ENCODE results near the gene PLB1.

DNA sequence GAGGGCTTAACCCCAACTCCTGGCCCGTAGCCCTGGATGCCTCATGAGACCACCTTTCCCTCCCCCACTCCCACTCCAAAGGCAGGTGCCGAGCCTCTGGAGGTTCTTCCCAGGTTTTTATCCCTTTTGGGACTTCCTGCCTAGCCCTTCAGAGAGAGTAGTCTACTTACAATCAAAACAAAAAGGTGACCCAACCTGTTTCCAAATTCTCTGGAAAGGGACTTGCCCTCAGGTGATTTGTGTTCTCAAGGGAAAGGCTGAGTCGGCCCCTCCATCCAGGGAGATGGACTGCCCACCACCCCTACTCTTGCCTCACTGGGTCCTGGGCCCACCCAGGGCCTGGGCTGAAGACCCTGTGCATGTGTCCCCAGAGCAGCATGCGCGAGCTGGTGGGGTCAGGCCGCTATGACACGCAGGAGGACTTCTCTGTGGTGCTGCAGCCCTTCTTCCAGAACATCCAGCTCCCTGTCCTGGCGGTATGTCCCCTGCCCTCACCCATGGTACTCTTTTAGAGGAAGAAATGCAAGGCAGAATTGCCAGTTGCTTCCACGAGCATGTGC, 108.5 kb downstream of the PLB1 start:
- TF ChIP-seq, protein P1, sequence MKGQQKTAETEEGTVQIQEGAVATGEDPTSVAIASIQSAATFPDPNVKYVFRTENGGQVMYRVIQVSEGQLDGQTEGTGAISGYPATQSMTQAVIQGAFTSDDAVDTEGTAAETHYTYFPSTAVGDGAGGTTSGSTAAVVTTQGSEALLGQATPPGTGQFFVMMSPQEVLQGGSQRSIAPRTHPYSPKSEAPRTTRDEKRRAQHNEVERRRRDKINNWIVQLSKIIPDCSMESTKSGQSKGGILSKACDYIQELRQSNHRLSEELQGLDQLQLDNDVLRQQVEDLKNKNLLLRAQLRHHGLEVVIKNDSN (CRISPR knock-in tag; IDR thresholded peaks at IDR 0.05): no peak
- no peak for TF ChIP-seq NR1H2 (CRISPR knock-in tag; IDR thresholded peaks at IDR 0.05)
